Measurements from ENCODE around the gene IMMP2L.

Gene IMMP2L

DNA sequence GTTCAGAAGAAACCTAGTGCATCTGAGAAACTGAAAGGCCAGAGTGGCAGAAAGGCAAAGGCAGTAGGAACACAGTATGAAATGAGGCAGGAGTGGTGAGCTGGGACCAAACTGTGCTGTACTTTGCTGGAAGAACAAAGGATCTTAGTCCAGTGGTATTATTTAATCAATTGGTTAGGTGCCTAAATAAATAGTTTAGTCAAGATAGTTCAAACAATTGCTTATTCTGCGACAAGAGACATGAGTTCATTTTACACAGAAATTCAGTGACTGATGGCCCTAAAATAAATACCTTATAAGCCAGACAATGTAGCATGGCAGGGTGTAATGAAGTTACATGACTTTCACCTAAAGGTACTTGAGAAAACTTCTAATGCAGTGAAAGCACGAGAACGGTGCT, 653.2 kb downstream of the IMMP2L start:
- no peak overlapping the region for H3K4me3 ChIP-seq (ENCODE audit: low read length)
- TF ChIP-seq, protein P1, sequence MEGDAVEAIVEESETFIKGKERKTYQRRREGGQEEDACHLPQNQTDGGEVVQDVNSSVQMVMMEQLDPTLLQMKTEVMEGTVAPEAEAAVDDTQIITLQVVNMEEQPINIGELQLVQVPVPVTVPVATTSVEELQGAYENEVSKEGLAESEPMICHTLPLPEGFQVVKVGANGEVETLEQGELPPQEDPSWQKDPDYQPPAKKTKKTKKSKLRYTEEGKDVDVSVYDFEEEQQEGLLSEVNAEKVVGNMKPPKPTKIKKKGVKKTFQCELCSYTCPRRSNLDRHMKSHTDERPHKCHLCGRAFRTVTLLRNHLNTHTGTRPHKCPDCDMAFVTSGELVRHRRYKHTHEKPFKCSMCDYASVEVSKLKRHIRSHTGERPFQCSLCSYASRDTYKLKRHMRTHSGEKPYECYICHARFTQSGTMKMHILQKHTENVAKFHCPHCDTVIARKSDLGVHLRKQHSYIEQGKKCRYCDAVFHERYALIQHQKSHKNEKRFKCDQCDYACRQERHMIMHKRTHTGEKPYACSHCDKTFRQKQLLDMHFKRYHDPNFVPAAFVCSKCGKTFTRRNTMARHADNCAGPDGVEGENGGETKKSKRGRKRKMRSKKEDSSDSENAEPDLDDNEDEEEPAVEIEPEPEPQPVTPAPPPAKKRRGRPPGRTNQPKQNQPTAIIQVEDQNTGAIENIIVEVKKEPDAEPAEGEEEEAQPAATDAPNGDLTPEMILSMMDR (IDR thresholded peaks at IDR 0.05; ENCODE audit: insufficient read depth, low read depth, low read length, missing control alignments), result no peak
- DNase-seq (ENCODE audit: low read depth), result no peak

DNA sequence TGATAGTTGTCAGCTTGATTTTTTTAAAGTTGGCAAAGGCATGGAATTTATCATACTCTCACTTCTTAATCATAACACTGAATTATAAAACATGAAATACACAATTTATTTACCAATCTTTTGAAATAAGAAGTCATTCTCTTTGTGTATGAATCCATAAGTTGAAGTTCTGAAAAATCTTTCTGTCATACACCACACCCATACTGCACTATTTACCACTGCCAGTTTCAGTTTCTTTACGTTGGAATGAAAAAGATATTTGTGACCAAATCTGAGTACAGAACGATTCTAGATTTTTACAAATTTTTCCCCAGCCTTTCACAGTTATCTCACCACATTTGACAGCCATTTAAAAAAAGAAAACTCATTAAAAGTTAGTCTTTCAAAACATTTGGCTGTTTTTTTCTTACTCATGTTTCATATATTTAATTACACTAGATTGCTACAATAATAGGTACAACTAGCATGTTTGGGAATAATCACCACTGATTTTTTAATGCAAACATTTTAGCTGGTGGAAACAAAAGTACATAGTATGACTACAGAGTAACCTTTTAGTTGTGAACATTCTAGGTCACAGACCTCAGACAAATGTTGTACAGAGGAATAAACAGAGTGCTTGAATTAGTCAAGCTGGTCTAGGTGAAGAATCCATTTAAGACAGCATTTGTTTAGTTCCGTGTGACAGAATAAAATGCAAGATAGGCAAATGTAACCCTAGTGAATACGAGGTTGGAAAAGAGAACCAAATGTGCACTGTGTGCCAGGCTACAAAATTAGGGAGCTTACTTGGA, 656.3 kb downstream of the IMMP2L start:
- TF ChIP-seq, protein P1 (IDR thresholded peaks at IDR 0.05; ENCODE audit: insufficient read depth, low read depth, low read length, missing control alignments), result no peak
- no peak for DNase-seq (ENCODE audit: low read depth)
- no peak overlapping the region for H3K4me3 ChIP-seq (ENCODE audit: low read length)

DNA sequence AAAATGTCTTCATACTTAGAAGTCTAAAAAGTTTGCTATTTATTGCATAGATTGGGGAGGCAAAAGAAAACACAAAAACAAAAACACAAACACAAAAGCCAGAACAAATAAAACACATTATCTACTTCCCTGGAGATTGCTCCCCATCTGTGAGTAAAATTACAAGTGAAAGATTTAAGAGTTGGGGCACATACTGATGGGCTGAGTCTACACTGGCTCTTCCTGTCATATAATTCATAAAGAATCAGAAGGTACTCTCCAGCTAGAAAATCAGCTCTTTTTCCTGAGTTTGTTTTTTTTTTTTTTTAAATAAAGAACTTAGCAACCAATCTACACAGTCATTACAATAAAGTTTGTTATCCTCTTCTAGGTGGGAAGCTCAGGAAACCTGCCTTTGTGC, 663.8 kb downstream of the IMMP2L start:
- TF ChIP-seq, protein P1 (IDR thresholded peaks at IDR 0.05; ENCODE audit: insufficient read depth, low read depth, low read length, missing control alignments), result no peak
- no peak overlapping the region for H3K4me3 ChIP-seq (ENCODE audit: low read length)
- DNase-seq (ENCODE audit: low read depth), result no peak

DNA sequence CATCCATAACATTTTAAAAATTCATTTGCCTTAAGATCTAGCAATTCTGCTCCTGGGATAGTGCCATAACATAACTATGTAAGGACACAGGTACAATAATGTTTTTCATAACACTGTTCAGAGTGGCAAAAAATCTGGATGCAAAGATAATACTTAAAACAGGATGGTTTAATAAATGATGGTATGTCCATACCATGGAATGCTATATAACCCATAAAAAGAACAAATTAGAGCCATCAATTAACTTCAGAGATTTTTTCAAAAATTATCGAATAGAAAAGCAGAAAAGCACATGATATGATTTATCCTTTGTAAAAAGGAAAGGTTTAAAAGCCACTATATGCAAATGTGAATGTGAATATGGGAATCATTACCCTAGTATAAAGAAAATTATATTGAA, 664.8 kb downstream of the IMMP2L start:
- H3K4me3 ChIP-seq (ENCODE audit: low read length), result no peak overlapping the region
- DNase-seq (ENCODE audit: low read depth), result no peak
- TF ChIP-seq, protein P1 (IDR thresholded peaks at IDR 0.05; ENCODE audit: insufficient read depth, low read depth, low read length, missing control alignments), result no peak

DNA sequence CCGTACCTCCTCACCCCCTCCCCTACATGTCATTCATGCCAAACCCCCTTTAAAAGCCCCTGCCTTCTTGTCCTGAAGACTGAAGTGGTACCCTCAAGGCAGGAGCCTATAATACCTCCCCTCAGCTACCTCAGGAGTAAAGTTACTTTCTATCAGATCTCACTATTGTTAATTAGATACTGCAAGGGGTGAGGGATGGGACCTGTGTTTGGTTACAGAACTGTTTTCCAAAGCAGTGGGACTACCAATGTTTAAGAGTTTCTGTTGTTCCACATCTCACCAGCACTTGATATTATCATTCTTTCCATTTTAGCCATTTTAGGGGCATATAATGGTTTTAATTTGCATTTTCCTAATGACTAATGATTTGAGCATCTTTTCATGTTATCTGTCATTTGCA, 668.2 kb downstream of the IMMP2L start:
- DNase-seq (ENCODE audit: low read depth), result no peak
- H3K4me3 ChIP-seq (ENCODE audit: low read length), result no peak overlapping the region
- TF ChIP-seq, protein P1 (IDR thresholded peaks at IDR 0.05; ENCODE audit: insufficient read depth, low read depth, low read length, missing control alignments), result no peak

DNA sequence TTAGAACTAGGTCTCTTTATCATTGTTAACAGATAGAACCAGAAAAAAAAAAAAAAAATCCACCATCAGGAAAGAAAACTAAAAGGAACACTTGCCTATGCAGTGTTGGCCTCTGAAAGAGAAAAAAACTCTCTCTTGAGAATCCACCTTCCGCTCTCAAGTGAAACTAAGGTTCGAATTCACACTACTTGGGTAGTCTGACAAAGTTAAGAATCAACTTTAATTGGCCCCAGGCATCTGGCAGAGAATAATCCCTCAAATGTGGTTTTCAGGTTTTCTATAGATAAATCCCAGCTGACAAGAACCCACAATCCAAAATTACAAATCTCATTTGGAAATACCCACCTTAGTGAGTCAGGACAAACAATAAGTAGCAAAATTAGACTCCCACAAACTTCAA, 671.1 kb downstream of the IMMP2L start:
- no peak for DNase-seq (ENCODE audit: low read depth)
- TF ChIP-seq, protein P1 (IDR thresholded peaks at IDR 0.05; ENCODE audit: insufficient read depth, low read depth, low read length, missing control alignments), result no peak
- no peak overlapping the region for H3K4me3 ChIP-seq (ENCODE audit: low read length)

DNA sequence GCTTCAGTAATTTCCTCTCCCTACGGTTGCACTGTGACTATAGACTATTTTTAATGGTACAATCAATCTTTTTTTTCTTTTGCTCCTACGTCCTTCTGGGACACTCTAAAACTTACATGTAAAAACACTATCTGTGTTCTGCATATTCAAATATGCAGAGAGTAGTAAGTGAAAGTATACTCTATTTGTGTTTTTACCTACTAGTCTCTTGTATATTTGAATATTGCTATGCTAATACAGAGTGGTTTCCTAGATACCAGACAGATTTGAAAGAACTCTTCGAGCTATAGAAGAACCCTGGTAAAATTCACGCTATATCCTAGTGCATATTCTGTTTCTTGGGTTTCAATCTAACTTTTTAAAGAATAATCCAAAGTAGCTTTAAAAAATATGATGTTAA, 672.2 kb downstream of the IMMP2L start:
- TF ChIP-seq, protein P1 (IDR thresholded peaks at IDR 0.05; ENCODE audit: insufficient read depth, low read depth, low read length, missing control alignments), result no peak
- DNase-seq (ENCODE audit: low read depth), result no peak
- no peak overlapping the region for H3K4me3 ChIP-seq (ENCODE audit: low read length)
